GM23338 (cell line): ENCODE measurements around the gene RAC2. TPM values are rescaled to one million over a fixed set of nuclear protein-coding genes. Genes with fewer than 3 reads are reported as not detected.

Experiments used
- ATAC-seq: fragments of 200-7000 bp; cut with Tn5 transposase; 3 replicates; pipeline ENCODE4 v1.9.1; 2020
- DNase-seq: peaks from one replicate; pipeline ENCODE4 v3.0.0-alpha.2; 2015; ENCODE audit warnings: low spot score
- H2AFZ ChIP-seq: fragments of 200-600 bp; sonication (generic); 2 replicates; pipeline ENCODE4 v1.8.0; 2016; ENCODE audit warnings: antibody characterized with exemption, mild to moderate bottlenecking, moderate library complexity
- H3F3A ChIP-seq: fragments of 200-600 bp; sonication (generic); replicated peaks from 2 replicates; pipeline ENCODE4 v1.8.0; 2017; ENCODE audit warnings: antibody characterized with exemption, mixed run types, low read depth
- H3K27ac ChIP-seq: fragments of 200-600 bp; sonication (generic); 2 replicates; pipeline ENCODE4 v1.6.1; 2016; ENCODE audit warnings: low read depth
- H3K27me3 ChIP-seq: fragments of 200-600 bp; sonication (generic); 2 replicates; pipeline ENCODE4 v1.8.0; 2016; ENCODE audit warnings: mild to moderate bottlenecking, mixed run types, moderate library complexity; ENCODE audit not compliant: insufficient read depth
- H3K36me3 ChIP-seq: fragments of 200-600 bp; sonication (generic); 2 replicates; pipeline ENCODE4 v1.8.0; 2016; ENCODE audit warnings: mild to moderate bottlenecking; ENCODE audit not compliant: insufficient read depth
- H3K4me1 ChIP-seq: fragments of 200-600 bp; sonication (generic); 2 replicates; pipeline ENCODE4 v1.8.0; 2016; ENCODE audit warnings: mild to moderate bottlenecking, moderate library complexity; ENCODE audit not compliant: insufficient read depth
- H3K4me2 ChIP-seq: fragments of 200-600 bp; sonication (generic); 2 replicates; pipeline ENCODE4 v1.7.1; 2017; ENCODE audit warnings: mixed run types
- H3K4me3 ChIP-seq: fragments of 200-600 bp; sonication (generic); 2 replicates; pipeline ENCODE4 v1.6.1; 2016; ENCODE audit warnings: mixed run types
- H3K79me2 ChIP-seq: fragments of 200-600 bp; sonication (generic); replicated peaks from 2 replicates; pipeline ENCODE4 v1.8.0; 2017; ENCODE audit warnings: mild to moderate bottlenecking; ENCODE audit not compliant: insufficient read depth
- H3K9me2 ChIP-seq: fragments of 200-600 bp; sonication (generic); 2 replicates; pipeline ENCODE4 v1.8.0; 2017; ENCODE audit not compliant: insufficient read depth
- H4K20me1 ChIP-seq: fragments of 200-600 bp; sonication (generic); replicated peaks from 2 replicates; pipeline ENCODE4 v1.8.0; 2017; ENCODE audit warnings: mild to moderate bottlenecking; ENCODE audit not compliant: insufficient read depth
- H3K27ac Mint-ChIP-seq: 2 replicates; pipeline ENCODE4 v1.8.0; 2020; ENCODE audit warnings: inconsistent platforms, mild to moderate bottlenecking, moderate library complexity, mixed read lengths
- H3K27me3 Mint-ChIP-seq: 3 replicates; pipeline ENCODE4 v1.8.0; 2022; ENCODE audit warnings: low read depth, mild to moderate bottlenecking, moderate library complexity, mixed read lengths, inconsistent platforms; ENCODE audit not compliant: insufficient read depth, poor library complexity
- H3K36me3 Mint-ChIP-seq: 3 replicates; pipeline ENCODE4 v1.8.0; 2021; ENCODE audit warnings: low read depth, mild to moderate bottlenecking, inconsistent platforms, moderate library complexity, mixed read lengths
- H3K4me1 Mint-ChIP-seq: 3 replicates; pipeline ENCODE4 v1.8.0; 2020; ENCODE audit warnings: mild to moderate bottlenecking, inconsistent platforms, mixed read lengths
- H3K4me3 Mint-ChIP-seq: 3 replicates; pipeline ENCODE4 v1.8.0; 2021; ENCODE audit warnings: moderate library complexity, mild to moderate bottlenecking, inconsistent platforms, mixed read lengths
- H3K9me3 Mint-ChIP-seq: 3 replicates; pipeline ENCODE4 v1.8.0; 2020; ENCODE audit warnings: moderate library complexity, mild to moderate bottlenecking, inconsistent platforms, mixed read lengths
- CREB1 ChIP-seq: fragments of 250-450 bp; sonication (Bioruptor Pico); IDR thresholded peaks from 2 replicates; pipeline ENCODE4 v1.5.0; 2020; ENCODE audit warnings: low read depth, mild to moderate bottlenecking, moderate library complexity
- EZH2 ChIP-seq: fragments of 200-600 bp; sonication (generic); IDR thresholded peaks from one replicate; pipeline ENCODE4 v1.8.0; 2017; ENCODE audit warnings: antibody characterized with exemption, mild to moderate bottlenecking, low read depth; ENCODE audit not compliant: unreplicated experiment
- EZH2phosphoT487 ChIP-seq: fragments of 200-600 bp; sonication (generic); IDR thresholded peaks from one replicate; pipeline ENCODE4 v1.8.1; 2018; ENCODE audit warnings: antibody characterized with exemption; ENCODE audit not compliant: unreplicated experiment
- JUNB ChIP-seq: IDR thresholded peaks from one replicate; pipeline ENCODE4 v1.6.1; 2016; ENCODE audit warnings: antibody characterized with exemption; ENCODE audit not compliant: unreplicated experiment
- NANOG ChIP-seq: IDR thresholded peaks from 2 replicates; pipeline ENCODE4 v1.6.1; 2016; ENCODE audit warnings: antibody characterized with exemption, borderline replicate concordance
- POLR2AphosphoS5 ChIP-seq: IDR thresholded peaks from 2 replicates; pipeline ENCODE4 v1.6.1; 2016; ENCODE audit warnings: antibody characterized with exemption, low read depth
- STAT1 ChIP-seq: IDR thresholded peaks from one replicate; pipeline ENCODE4 v1.6.1; 2016; ENCODE audit warnings: antibody characterized with exemption; ENCODE audit not compliant: unreplicated experiment
- ZNF114 ChIP-seq: fragments of 250-450 bp; sonication (Bioruptor Pico); IDR thresholded peaks from 2 replicates; pipeline ENCODE4 v1.5.0; 2020; ENCODE audit warnings: mild to moderate bottlenecking, moderate library complexity
- ZNF331 ChIP-seq: fragments of 250-450 bp; sonication (Bioruptor Pico); IDR thresholded peaks from 2 replicates; pipeline ENCODE4 v1.5.0; 2020; ENCODE audit warnings: low read depth, mild to moderate bottlenecking, moderate library complexity
- ZNF462 ChIP-seq: fragments of 250-450 bp; sonication (Bioruptor Pico); IDR thresholded peaks from 2 replicates; pipeline ENCODE4 v1.5.0; 2020; ENCODE audit warnings: mild to moderate bottlenecking, moderate library complexity
- polyA plus RNA-seq: library from polyadenylated mRNA; unstranded; fragments of >200 nt; fragmentation: Nextera tagmentation; extraction: Ambion mirVana; gene quantifications from 2 replicates; pipeline ENCODE4 v1.2.1, GENCODE V29; 2016
- total RNA-seq: library from RNA; depleted of rRNA; stranded (reverse); fragments of >200 nt; shearing (Covaris generic); gene quantifications from 2 replicates; pipeline ENCODE4 v1.2.3, GENCODE V29; 2014
- TF ChIP-seq, protein P1 (sequence below), 2 experiments: fragments of 200-600 bp in 1 of 2; sonication (generic) in 1 of 2; conservative IDR thresholded peaks; 2 replicates each; pipeline versions ENCODE4 v1.5.1 to v1.6.1; 2016 to 2017; ENCODE audit warnings: antibody characterized with exemption in 2 of 2, low read depth in 2 of 2, mild to moderate bottlenecking in 2 of 2, moderate library complexity in 1 of 2
- TF ChIP-seq, protein P2 (sequence below): IDR thresholded peaks from one replicate; pipeline ENCODE4 v1.6.1; 2018; ENCODE audit warnings: antibody characterized with exemption; ENCODE audit not compliant: unreplicated experiment
- TF ChIP-seq, protein P3 (sequence below): IDR thresholded peaks from 2 replicates; pipeline ENCODE4 v1.6.1; 2016; ENCODE audit warnings: antibody characterized with exemption

The RAC2 gene
- total and polyA plus RNA-seq, 2 experiments from 2014 or later, result 2.4 to 2.7 TPM

GRCh38 chr22:37230673-37231405 is 13.2 kb downstream of the RAC2 start:
- Mint-ChIP-seq H3K27ac (no peak overlapping the region), H3K27me3 (peaks cover 11% of the 10 kb centered on the region), H3K9me3 (no peaks in the 10 kb centered on the region), H3K4me3 (no peak overlapping the region), H3K36me3 (no peaks in the 10 kb centered on the region), H3K4me1 (peaks cover 5% of the 10 kb centered on the region; the same call in 2 of the 3 replicates)
- Histone ChIP-seq H3K36me3 (no peaks in the 10 kb centered on the region), H3F3A (no peaks in the 10 kb centered on the region), H2AFZ (no peak overlapping the region), H3K79me2 (no peaks in the 10 kb centered on the region), H3K4me1 (no peaks in the 10 kb centered on the region), H3K27ac (no peak overlapping the region), H3K4me3 (no peak overlapping the region), H3K27me3 (no peaks in the 10 kb centered on the region), H4K20me1 (no peaks in the 10 kb centered on the region), H3K9me2 (no peaks in the 10 kb centered on the region), H3K4me2 (no peak overlapping the region)
- DNase-seq (no peak), ATAC-seq (no peak)
- TF ChIP-seq POLR2AphosphoS5, result no peak
- TF ChIP-seq STAT1, result no peak
- no peak for TF ChIP-seq ZNF462
- TF ChIP-seq EZH2phosphoT487, result no peak
- TF ChIP-seq, protein P1, sequence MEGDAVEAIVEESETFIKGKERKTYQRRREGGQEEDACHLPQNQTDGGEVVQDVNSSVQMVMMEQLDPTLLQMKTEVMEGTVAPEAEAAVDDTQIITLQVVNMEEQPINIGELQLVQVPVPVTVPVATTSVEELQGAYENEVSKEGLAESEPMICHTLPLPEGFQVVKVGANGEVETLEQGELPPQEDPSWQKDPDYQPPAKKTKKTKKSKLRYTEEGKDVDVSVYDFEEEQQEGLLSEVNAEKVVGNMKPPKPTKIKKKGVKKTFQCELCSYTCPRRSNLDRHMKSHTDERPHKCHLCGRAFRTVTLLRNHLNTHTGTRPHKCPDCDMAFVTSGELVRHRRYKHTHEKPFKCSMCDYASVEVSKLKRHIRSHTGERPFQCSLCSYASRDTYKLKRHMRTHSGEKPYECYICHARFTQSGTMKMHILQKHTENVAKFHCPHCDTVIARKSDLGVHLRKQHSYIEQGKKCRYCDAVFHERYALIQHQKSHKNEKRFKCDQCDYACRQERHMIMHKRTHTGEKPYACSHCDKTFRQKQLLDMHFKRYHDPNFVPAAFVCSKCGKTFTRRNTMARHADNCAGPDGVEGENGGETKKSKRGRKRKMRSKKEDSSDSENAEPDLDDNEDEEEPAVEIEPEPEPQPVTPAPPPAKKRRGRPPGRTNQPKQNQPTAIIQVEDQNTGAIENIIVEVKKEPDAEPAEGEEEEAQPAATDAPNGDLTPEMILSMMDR (conservative IDR thresholded peaks at IDR 0.05; ENCODE audit: low read depth in 2 of 2), result no peak
- TF ChIP-seq ZNF331, result no peak
- TF ChIP-seq, protein P2, sequence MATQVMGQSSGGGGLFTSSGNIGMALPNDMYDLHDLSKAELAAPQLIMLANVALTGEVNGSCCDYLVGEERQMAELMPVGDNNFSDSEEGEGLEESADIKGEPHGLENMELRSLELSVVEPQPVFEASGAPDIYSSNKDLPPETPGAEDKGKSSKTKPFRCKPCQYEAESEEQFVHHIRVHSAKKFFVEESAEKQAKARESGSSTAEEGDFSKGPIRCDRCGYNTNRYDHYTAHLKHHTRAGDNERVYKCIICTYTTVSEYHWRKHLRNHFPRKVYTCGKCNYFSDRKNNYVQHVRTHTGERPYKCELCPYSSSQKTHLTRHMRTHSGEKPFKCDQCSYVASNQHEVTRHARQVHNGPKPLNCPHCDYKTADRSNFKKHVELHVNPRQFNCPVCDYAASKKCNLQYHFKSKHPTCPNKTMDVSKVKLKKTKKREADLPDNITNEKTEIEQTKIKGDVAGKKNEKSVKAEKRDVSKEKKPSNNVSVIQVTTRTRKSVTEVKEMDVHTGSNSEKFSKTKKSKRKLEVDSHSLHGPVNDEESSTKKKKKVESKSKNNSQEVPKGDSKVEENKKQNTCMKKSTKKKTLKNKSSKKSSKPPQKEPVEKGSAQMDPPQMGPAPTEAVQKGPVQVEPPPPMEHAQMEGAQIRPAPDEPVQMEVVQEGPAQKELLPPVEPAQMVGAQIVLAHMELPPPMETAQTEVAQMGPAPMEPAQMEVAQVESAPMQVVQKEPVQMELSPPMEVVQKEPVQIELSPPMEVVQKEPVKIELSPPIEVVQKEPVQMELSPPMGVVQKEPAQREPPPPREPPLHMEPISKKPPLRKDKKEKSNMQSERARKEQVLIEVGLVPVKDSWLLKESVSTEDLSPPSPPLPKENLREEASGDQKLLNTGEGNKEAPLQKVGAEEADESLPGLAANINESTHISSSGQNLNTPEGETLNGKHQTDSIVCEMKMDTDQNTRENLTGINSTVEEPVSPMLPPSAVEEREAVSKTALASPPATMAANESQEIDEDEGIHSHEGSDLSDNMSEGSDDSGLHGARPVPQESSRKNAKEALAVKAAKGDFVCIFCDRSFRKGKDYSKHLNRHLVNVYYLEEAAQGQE, result no peak
- TF ChIP-seq JUNB, result no peak
- no peak for TF ChIP-seq EZH2
- TF ChIP-seq CREB1, result no peak
- no peak for TF ChIP-seq NANOG
- TF ChIP-seq ZNF114 (CRISPR knock-in tag), result no peak
- TF ChIP-seq, protein P3, sequence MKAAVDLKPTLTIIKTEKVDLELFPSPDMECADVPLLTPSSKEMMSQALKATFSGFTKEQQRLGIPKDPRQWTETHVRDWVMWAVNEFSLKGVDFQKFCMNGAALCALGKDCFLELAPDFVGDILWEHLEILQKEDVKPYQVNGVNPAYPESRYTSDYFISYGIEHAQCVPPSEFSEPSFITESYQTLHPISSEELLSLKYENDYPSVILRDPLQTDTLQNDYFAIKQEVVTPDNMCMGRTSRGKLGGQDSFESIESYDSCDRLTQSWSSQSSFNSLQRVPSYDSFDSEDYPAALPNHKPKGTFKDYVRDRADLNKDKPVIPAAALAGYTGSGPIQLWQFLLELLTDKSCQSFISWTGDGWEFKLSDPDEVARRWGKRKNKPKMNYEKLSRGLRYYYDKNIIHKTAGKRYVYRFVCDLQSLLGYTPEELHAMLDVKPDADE, result no peak
